K562 (cell line): ENCODE results near the gene SLC10A3.

ENCODE experiments used
- CCAR2 ChIP-seq: fragments of 200-400 bp; formaldehyde crosslinking; IDR thresholded peaks from 2 replicates; pipeline ENCODE4 v1.6.1; 2017; ENCODE audit warnings: mild to moderate bottlenecking, low read depth, low read length
- CTCF ChIP-seq, 3 experiments: IDR thresholded peaks in 2 of 3; conservative IDR thresholded peaks in 1 of 3; 2 replicates each; pipeline ENCODE4 v1.5.1; 2011 to 2012; ENCODE audit warnings: low read length in 3 of 3, mild to moderate bottlenecking in 3 of 3, control low read depth in 2 of 3, improper control_type of control experiment in 1 of 3, inconsistent platforms in 1 of 3, low read depth in 1 of 3, mixed read lengths in 1 of 3, moderate library complexity in 1 of 3; ENCODE audit not compliant: insufficient read depth in 2 of 3
- NFYB ChIP-seq: IDR thresholded peaks from 2 replicates; pipeline ENCODE4 v1.6.1; 2011; ENCODE audit warnings: mild to moderate bottlenecking, moderate library complexity; ENCODE audit not compliant: insufficient read length; ENCODE audit errors: extremely low read depth
- NR2C1 ChIP-seq, 2 experiments: fragments of 450-650 bp; IDR thresholded peaks; 2 replicates each; pipeline ENCODE4 v1.6.1; 2017; ENCODE audit warnings: mild to moderate bottlenecking in 2 of 2, antibody characterized with exemption in 1 of 2, inconsistent platforms in 1 of 2, missing compliant biosample characterization in 1 of 2, missing genetic modification characterization in 1 of 2
- POLR2AphosphoS5 ChIP-seq: IDR thresholded peaks from 2 replicates; pipeline ENCODE4 v1.6.1; 2011; ENCODE audit warnings: mild to moderate bottlenecking, low read depth, low read length, moderate library complexity; ENCODE audit not compliant: control insufficient read depth, insufficient read depth
- SIN3B ChIP-seq: fragments of 450-650 bp; IDR thresholded peaks from 2 replicates; pipeline ENCODE4 v1.6.1; 2017; ENCODE audit warnings: low read depth, mild to moderate bottlenecking, moderate library complexity
- SNAPC5 ChIP-seq: fragments of 250-450 bp; sonication (Bioruptor Pico); IDR thresholded peaks from 2 replicates; pipeline ENCODE4 v1.8.0; 2021; ENCODE audit warnings: moderate library complexity, mild to moderate bottlenecking, inconsistent platforms

- TF ChIP-seq SIN3B (no peak), SNAPC5 (no peak), CTCF (IDR thresholded peaks at IDR 0.05 in 2 of 3, conservative IDR thresholded peaks at IDR 0.05 in 1 of 3; ENCODE audit: insufficient read depth in 2 of 3, low read depth in 1 of 3, low read length in 3 of 3) (no peak), NR2C1 (IDR thresholded peaks at IDR 0.05) (no peak), NR2C1 (tag; IDR thresholded peaks at IDR 0.05) (no peak), CCAR2 (no peak), NFYB (no peak), POLR2AphosphoS5 (no peak)
Measured at GRCh38 chrX:154457491-154458115, 32.8 kb downstream of the SLC10A3 start.
